ENCODE results near the gene SYT4. TPM values are rescaled to one million over a fixed set of nuclear protein-coding genes. Genes with fewer than 3 reads are reported as not detected.

SYT4 gene
- total RNA-seq, 6 donors from 2014 or later: 0.15 to 0.17 TPM; not detected in 4

- Histone ChIP-seq H3K4me1 (no peaks in the 10 kb centered on the region), H3K4me3 (no peak overlapping the region), H3K27ac (no peak overlapping the region), H3K36me3 (no peaks in the 10 kb centered on the region), H3K27me3 (no peaks in the 10 kb centered on the region), H3K9me3 (no peaks in the 10 kb centered on the region)
- WGBS, 2 donors: 38 to 67% methylated on average over 1 to 4 of the region's 4 CpGs
- ATAC-seq (ENCODE audit: low FRiP score in 2 of 2) (no peak), DNase-seq (no peak)
- no peak for TF ChIP-seq POLR2A (IDR thresholded peaks at IDR 0.05)
- TF ChIP-seq EP300 (IDR thresholded peaks at IDR 0.05): no peak
- no peak for TF ChIP-seq CTCF (IDR thresholded peaks at IDR 0.05)
- no peak for TF ChIP-seq POLR2AphosphoS5 (IDR thresholded peaks at IDR 0.05)
These were observed 11.8 kb downstream of the SYT4 start for GRCh38 chr18:43265465-43265864.

- Histone ChIP-seq H3K4me1 (no peaks in the 10 kb centered on the region), H3K4me3 (no peak overlapping the region), H3K27me3 (no peaks in the 10 kb centered on the region), H3K27ac (no peak overlapping the region), H3K36me3 (no peaks in the 10 kb centered on the region), H3K9me3 (no peaks in the 10 kb centered on the region)
- DNase-seq (no peak), ATAC-seq (ENCODE audit: low FRiP score in 2 of 2) (no peak)
- TF ChIP-seq POLR2A (IDR thresholded peaks at IDR 0.05): no peak
- TF ChIP-seq EP300 (IDR thresholded peaks at IDR 0.05): no peak
- TF ChIP-seq CTCF (IDR thresholded peaks at IDR 0.05): no peak
- TF ChIP-seq POLR2AphosphoS5 (IDR thresholded peaks at IDR 0.05): no peak
- 84 to 94% methylated on average over 1 of the region's 1 CpG for WGBS, 2 donors
These were observed 28.6 kb downstream of the SYT4 start for GRCh38 chr18:43248610-43249249.

GRCh38 chr18:43247944-43248343 lies 29.3 kb downstream of the SYT4 start:
- Histone ChIP-seq H3K9me3 (no peaks in the 10 kb centered on the region), H3K27ac (no peak overlapping the region), H3K4me3 (no peak overlapping the region), H3K36me3 (no peaks in the 10 kb centered on the region), H3K27me3 (no peaks in the 10 kb centered on the region), H3K4me1 (no peaks in the 10 kb centered on the region)
- DNase-seq (no peak), ATAC-seq (ENCODE audit: low FRiP score in 2 of 2) (no peak)
- WGBS, 2 donors: 83 to 94% methylated on average over 1 of the region's 1 CpG
- TF ChIP-seq EP300 (IDR thresholded peaks at IDR 0.05) (no peak), CTCF (IDR thresholded peaks at IDR 0.05) (no peak), POLR2AphosphoS5 (IDR thresholded peaks at IDR 0.05) (no peak), POLR2A (IDR thresholded peaks at IDR 0.05) (no peak)

- no peak overlapping the region for H3K4me3 ChIP-seq
- no peaks in the 10 kb centered on the region for H3K36me3 ChIP-seq
- H3K9me3 ChIP-seq: no peaks in the 10 kb centered on the region
- DNase-seq: no peak
- TF ChIP-seq CTCF (IDR thresholded peaks at IDR 0.05) (no peak), POLR2AphosphoS5 (IDR thresholded peaks at IDR 0.05) (no peak), EP300 (IDR thresholded peaks at IDR 0.05) (no peak), POLR2A (IDR thresholded peaks at IDR 0.05) (no peak)
- H3K27ac ChIP-seq: no peak overlapping the region
- H3K4me1 ChIP-seq: no peaks in the 10 kb centered on the region
- no peak for ATAC-seq (ENCODE audit: low FRiP score in 2 of 2)
- no peaks in the 10 kb centered on the region for H3K27me3 ChIP-seq
- WGBS, 2 donors: 70 to 72% methylated on average over 2 of the region's 2 CpGs
These were observed 38.9 kb downstream of the SYT4 start for GRCh38 chr18:43238429-43238828.

DNA sequence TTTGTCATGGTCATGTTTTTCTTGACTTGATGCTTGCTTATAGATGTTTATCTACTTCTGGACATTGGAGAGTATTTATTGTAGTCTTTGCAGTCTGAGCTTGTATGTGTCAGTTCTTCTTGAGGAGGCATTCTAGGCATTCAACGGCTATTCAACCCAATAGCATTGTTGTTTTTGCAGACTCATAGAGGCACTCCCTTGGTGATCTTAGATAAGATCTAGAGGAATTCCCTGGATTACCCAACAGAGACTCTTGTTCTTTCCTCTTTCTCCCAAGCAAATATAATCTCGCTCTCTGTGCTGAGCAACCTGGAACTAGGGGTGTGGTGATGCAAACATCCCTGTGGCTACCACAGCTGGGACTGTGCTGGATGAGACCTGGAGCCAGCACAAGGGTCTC lies 40.4 kb downstream of the SYT4 start:
- Histone ChIP-seq H3K4me3 (no peak overlapping the region), H3K36me3 (no peaks in the 10 kb centered on the region), H3K4me1 (no peaks in the 10 kb centered on the region), H3K27me3 (no peaks in the 10 kb centered on the region), H3K9me3 (no peaks in the 10 kb centered on the region), H3K27ac (no peak overlapping the region)
- no peak for TF ChIP-seq CTCF (IDR thresholded peaks at IDR 0.05)
- no peak for TF ChIP-seq EP300 (IDR thresholded peaks at IDR 0.05)
- no peak for TF ChIP-seq POLR2A (IDR thresholded peaks at IDR 0.05)
- no peak for TF ChIP-seq POLR2AphosphoS5 (IDR thresholded peaks at IDR 0.05)
- ATAC-seq (ENCODE audit: low FRiP score in 2 of 2): peak in 1 of 2 donors; percentile 28
- WGBS, 2 donors: 45 to 52% methylated on average over 2 of the region's 2 CpGs
- no peak for DNase-seq
